Fibroblast of skin of right biceps (primary cell): ENCODE results near the gene EXOSC3.

Source experiments
- DNase-seq: peaks from one replicate; pipeline ENCODE4 v3.0.0-alpha.2; 2013

EXOSC3 gene

GRCh38 chr9:37730839-37731238 is 54.0 kb downstream of the EXOSC3 start:
- DNase-seq = no peak

- no peak for DNase-seq
These were observed 54.6 kb downstream of the EXOSC3 start for GRCh38 chr9:37730256-37730655.
